Activated CD8-positive, alpha-beta memory T cell treated with anti-CD3 and anti-CD28 coated beads for 1 hour (primary cell): ENCODE results near the gene LYRM4.
"Not testable (repeated sequence)": the region's sequence is repeated elsewhere in the genome, so short reads cannot be mapped to it uniquely, and the experiment has no call there.

Experiments used
- DNase-seq, 2 donors: peaks; one replicate each; pipeline ENCODE4 v3.0.0-alpha.2; 2020; ENCODE audit warnings: low read depth in 1 of 2; ENCODE audit errors: extremely low read depth in 1 of 2

Gene LYRM4

GRCh38 chr6:5084781-5085647 lies 175.7 kb downstream of the LYRM4 start, which contains the start of gene PPP1R3G:
Gene PPP1R3G (plus strand): TSS chr6:5085341. CDS start chr6:5085486, 145 bp downstream.
- no peak for DNase-seq

GRCh38 chr6:5084360-5084780 lies 176.4 kb downstream of the LYRM4 start:
- no peak for DNase-seq

- DNase-seq: no peak
Measured at GRCh38 chr6:5083813-5084359, 176.9 kb downstream of the LYRM4 start.

- no peak for DNase-seq
Measured at GRCh38 chr6:5083307-5083583, 177.5 kb downstream of the LYRM4 start.

- no peak for DNase-seq
Measured at GRCh38 chr6:5082487-5083306, 178.1 kb downstream of the LYRM4 start.

GRCh38 chr6:5081955-5082354 lies 178.8 kb downstream of the LYRM4 start:
- DNase-seq: no peak

GRCh38 chr6:5081182-5081581 lies 179.6 kb downstream of the LYRM4 start:
- no peak for DNase-seq

GRCh38 chr6:5080574-5080973 lies 180.2 kb downstream of the LYRM4 start:
- no peak for DNase-seq

- DNase-seq: no peak
Measured at GRCh38 chr6:5079692-5080091, 181.1 kb downstream of the LYRM4 start.

- DNase-seq: no peak
Measured at GRCh38 chr6:5078121-5078669, 182.6 kb downstream of the LYRM4 start.

GRCh38 chr6:5076931-5077330 lies 183.8 kb downstream of the LYRM4 start:
- DNase-seq: no peak

GRCh38 chr6:5073992-5074391 lies 186.8 kb downstream of the LYRM4 start:
- no peak for DNase-seq

- DNase-seq: no peak
Measured at GRCh38 chr6:5072440-5072839, 188.3 kb downstream of the LYRM4 start.

GRCh38 chr6:5071216-5071615 lies 189.5 kb downstream of the LYRM4 start:
- DNase-seq: no peak

- no peak for DNase-seq
Measured at GRCh38 chr6:5068153-5068751, 192.5 kb downstream of the LYRM4 start.

GRCh38 chr6:5067305-5067704 lies 193.4 kb downstream of the LYRM4 start:
- DNase-seq: no peak

- no peak for DNase-seq
Measured at GRCh38 chr6:5066456-5067093, 194.2 kb downstream of the LYRM4 start.

GRCh38 chr6:5063617-5064016 lies 197.1 kb downstream of the LYRM4 start:
- no peak for DNase-seq

GRCh38 chr6:5061152-5061551 lies 199.6 kb downstream of the LYRM4 start:
- no peak for DNase-seq

- DNase-seq: not testable (repeated sequence)
Measured at GRCh38 chr6:5060439-5060838, 200.3 kb downstream of the LYRM4 start.
